Rectal smooth muscle tissue (tissue), 1 donor: ENCODE data around the gene DPYSL5.

ENCODE experiments used
- H3K27ac ChIP-seq: one replicate; pipeline ENCODE4 v1.7.0; 2013; ENCODE audit warnings: low read depth, low read length, inconsistent platforms
- H3K27me3 ChIP-seq: one replicate; pipeline ENCODE4 v1.7.0; 2013; ENCODE audit warnings: low read length; ENCODE audit not compliant: control insufficient read depth, insufficient read depth
- H3K36me3 ChIP-seq: one replicate; pipeline ENCODE4 v1.7.0; 2013; ENCODE audit warnings: low read length; ENCODE audit not compliant: control insufficient read depth, insufficient read depth
- H3K4me1 ChIP-seq: one replicate; pipeline ENCODE4 v1.7.0; 2013; ENCODE audit warnings: low read length; ENCODE audit not compliant: control insufficient read depth, insufficient read depth
- H3K4me3 ChIP-seq: one replicate; pipeline ENCODE4 v1.7.0; 2013; ENCODE audit warnings: low read length
- H3K9ac ChIP-seq: one replicate; pipeline ENCODE4 v1.7.0; 2013; ENCODE audit warnings: low read length

DPYSL5 gene

DNA sequence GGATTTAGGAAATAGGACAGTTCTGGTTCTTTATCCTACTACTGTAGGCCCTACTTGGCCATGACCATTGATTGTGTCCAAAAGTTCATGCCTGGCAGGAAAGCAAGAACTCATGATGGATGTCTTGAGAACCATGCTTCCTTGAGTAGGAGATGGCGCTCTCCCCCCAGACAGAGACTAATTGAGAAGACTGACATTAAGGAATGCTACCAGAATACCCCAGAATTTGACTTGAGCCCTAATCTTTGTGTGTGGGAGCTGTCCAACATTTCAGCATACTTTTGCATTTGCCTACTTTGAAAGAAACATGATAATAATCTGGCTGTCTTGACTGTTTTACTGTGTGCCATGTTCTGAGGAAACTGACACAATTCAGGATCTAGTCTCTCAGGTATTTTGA, 145.8 kb downstream of the DPYSL5 start:
- Histone ChIP-seq H3K27ac (no peak overlapping the region), H3K4me1 (no peaks in the 10 kb centered on the region), H3K4me3 (no peak overlapping the region), H3K9ac (no peak overlapping the region), H3K27me3 (no peaks in the 10 kb centered on the region), H3K36me3 (no peaks in the 10 kb centered on the region)

DNA sequence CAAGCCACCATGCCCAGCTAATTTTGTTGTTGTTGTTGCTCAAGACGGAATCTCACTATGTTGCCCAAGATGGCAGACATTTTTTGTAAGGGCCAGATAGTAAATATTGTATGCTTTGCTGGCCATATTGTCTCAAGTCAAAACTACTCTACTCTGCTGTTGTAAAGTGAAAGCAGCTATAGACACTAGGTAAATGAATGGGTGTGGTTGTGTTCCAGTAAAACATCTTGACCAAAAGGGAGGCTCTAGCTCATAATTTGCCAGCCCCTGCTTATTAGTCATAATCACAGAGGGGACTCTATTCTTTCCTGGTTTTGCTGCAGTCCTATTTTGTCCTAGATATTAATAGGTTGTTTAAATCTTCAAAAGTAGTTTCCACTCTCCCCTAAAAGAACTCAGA, 147.1 kb downstream of the DPYSL5 start:
- no peak overlapping the region for H3K9ac ChIP-seq
- no peaks in the 10 kb centered on the region for H3K36me3 ChIP-seq
- H3K4me3 ChIP-seq, result no peak overlapping the region
- H3K4me1 ChIP-seq, result no peaks in the 10 kb centered on the region
- no peak overlapping the region for H3K27ac ChIP-seq
- no peaks in the 10 kb centered on the region for H3K27me3 ChIP-seq

GRCh38 chr2:26997394-26997793, 149.5 kb downstream of the DPYSL5 start:
- Histone ChIP-seq H3K36me3 (no peaks in the 10 kb centered on the region), H3K27me3 (no peaks in the 10 kb centered on the region), H3K4me1 (no peaks in the 10 kb centered on the region), H3K27ac (no peak overlapping the region), H3K4me3 (no peak overlapping the region), H3K9ac (no peak overlapping the region)

- H3K4me3 ChIP-seq, result no peak overlapping the region
- H3K27me3 ChIP-seq, result no peaks in the 10 kb centered on the region
- H3K36me3 ChIP-seq, result no peaks in the 10 kb centered on the region
- no peak overlapping the region for H3K9ac ChIP-seq
- H3K4me1 ChIP-seq, result no peaks in the 10 kb centered on the region
- H3K27ac ChIP-seq, result no peak overlapping the region
Measured at GRCh38 chr2:26998323-26998722, 150.4 kb downstream of the DPYSL5 start.
